Myometrial cell (primary cell): ENCODE data around the gene ESRRG. TPM values are rescaled to one million over a fixed set of nuclear protein-coding genes. Genes with fewer than 3 reads are reported as not detected.

Source experiments
- total RNA-seq: library from RNA; depleted of rRNA; stranded (reverse); fragments of >200 nt; gene quantifications from 2 replicates; pipeline ENCODE4 v1.2.3, GENCODE V29; 2015

The ESRRG gene
- under 0.01 and 0.18 TPM in 2 replicates for total RNA-seq

DNA sequence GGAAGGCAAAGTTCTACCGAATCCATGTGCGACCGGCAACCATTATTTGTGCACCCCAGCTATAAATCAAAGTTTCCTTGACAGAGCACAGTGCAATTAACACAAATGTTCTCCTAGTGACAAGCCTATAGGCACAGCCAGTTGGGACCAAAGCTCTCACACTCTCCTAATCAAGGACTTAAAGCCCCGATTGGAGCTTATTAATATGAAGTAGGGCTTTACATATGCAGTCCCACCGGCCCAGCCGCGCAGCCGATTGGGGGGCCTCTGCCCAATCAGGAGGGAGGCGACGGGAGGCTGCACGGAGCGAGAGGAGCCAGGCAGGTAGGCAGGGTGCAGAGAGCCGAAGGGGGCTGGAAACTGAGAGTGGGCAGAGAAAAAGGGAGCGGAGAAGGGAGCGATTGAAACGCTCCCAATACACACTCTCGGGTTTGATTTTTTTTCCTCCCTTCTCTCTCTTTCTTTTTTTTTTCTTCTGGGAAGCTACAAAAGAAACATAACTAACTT lies at the start of gene ESRRG:
ESRRG (minus strand) TSS at position 156 of the 507 bp plus-strand sequence; CDS start at position 26, 130 bp downstream.

